ENCODE results near the gene PIK3R1. TPM values are rescaled to one million over a fixed set of nuclear protein-coding genes. Genes with fewer than 3 reads are reported as not detected.

The PIK3R1 gene
- total RNA-seq, 1 experiment from 2014 or later: 11.3 TPM

DNA sequence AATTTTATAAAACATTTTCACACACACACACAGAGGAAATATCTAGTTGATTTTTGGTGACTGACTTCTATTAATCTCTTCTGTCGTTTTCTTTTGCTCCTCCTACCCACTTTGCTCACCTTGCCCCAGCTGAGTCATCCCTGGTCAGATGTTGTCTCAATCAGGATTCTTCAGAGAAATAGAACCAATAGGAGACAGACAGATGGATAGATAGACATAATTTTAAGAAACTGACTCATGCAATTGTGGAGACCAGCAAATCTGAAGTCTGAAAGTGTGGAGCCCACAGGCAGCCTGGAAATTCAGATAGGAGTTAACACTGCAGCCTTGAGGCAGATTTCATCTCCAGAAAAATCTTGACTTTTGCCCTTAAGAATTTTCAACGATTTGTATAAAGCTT lies 37.0 kb upstream of the PIK3R1 start:
- no peak overlapping the region for H2AK5ac ChIP-seq (ENCODE audit: insufficient read length, low read length)

More for the DNA sequence above, 37.0 kb upstream of the PIK3R1 start:
- H3K27me3 ChIP-seq (ENCODE audit: insufficient read depth, low read length): no peaks in the 10 kb centered on the region
- Mint-ChIP-seq H3K9me3 (no peaks in the 10 kb centered on the region; a peak in 1 of 5 replicates), H3K36me3 (ENCODE audit: insufficient read depth in 1 of 3, low read depth in 3 of 3) (no peaks in the 10 kb centered on the region; a peak in 1 of 7 replicates), H3K27me3 (ENCODE audit: low read depth) (peaks cover 2% of the 10 kb centered on the region; the same call in 1 of the 2 replicates), H3K4me1 (peaks cover 3% of the 10 kb centered on the region in 2 experiments), H3K27ac (no peak overlapping the region), H3K4me3 (no peak overlapping the region)
- no peak overlapping the region for H4K8ac ChIP-seq (replicated peaks; ENCODE audit: insufficient read length, low read depth, low read length)
- H3K4me1 ChIP-seq (ENCODE audit: insufficient read depth, low read length): no peaks in the 10 kb centered on the region
- no peak overlapping the region for H3K27ac ChIP-seq (ENCODE audit: insufficient read length, low read depth, low read length)
- H3K9me3 ChIP-seq (ENCODE audit: control insufficient read depth, low read depth, low read length): no peaks in the 10 kb centered on the region
- no peak overlapping the region for H2BK12ac ChIP-seq (ENCODE audit: insufficient read length, low read depth, low read length)
- H3K79me1 ChIP-seq (ENCODE audit: insufficient read depth, low read depth, low read length, poor library complexity, severe bottlenecking): no peaks in the 10 kb centered on the region
- H3K79me2 ChIP-seq (ENCODE audit: insufficient read depth, low read length): no peaks in the 10 kb centered on the region
- no peak overlapping the region for H2BK120ac ChIP-seq (ENCODE audit: low read depth, low read length, poor library complexity, severe bottlenecking)
- no peak for DNase-seq
- H3T11ph ChIP-seq (ENCODE audit: low read length): no peak overlapping the region
- H3K14ac ChIP-seq (ENCODE audit: insufficient read depth, low read length): no peak overlapping the region
- H4K5ac ChIP-seq (ENCODE audit: insufficient read length, low read depth, low read length): no peak overlapping the region
- H3K4me2 ChIP-seq (ENCODE audit: insufficient read depth, insufficient read length, low read length): no peak overlapping the region
- no peak overlapping the region for H2AFZ ChIP-seq (ENCODE audit: low read length)
- no peaks in the 10 kb centered on the region for H3K23me2 ChIP-seq (ENCODE audit: insufficient read length, low read depth, low read length, poor library complexity, severe bottlenecking)
- no peaks in the 10 kb centered on the region for H4K20me1 ChIP-seq (ENCODE audit: control insufficient read depth, insufficient read depth, insufficient read length)
- no peak overlapping the region for H4K91ac ChIP-seq (ENCODE audit: insufficient read length, low read depth, low read length)
- no peak overlapping the region for H3K18ac ChIP-seq (ENCODE audit: insufficient read length, low read depth, low read length)
- no peak overlapping the region for H2BK5ac ChIP-seq (ENCODE audit: insufficient read length, low read length)
- H2BK20ac ChIP-seq (ENCODE audit: low read depth, low read length, poor library complexity, severe bottlenecking): no peak overlapping the region
- no peak overlapping the region for H3K56ac ChIP-seq (ENCODE audit: insufficient read length, low read depth, low read length)
- H3K23ac ChIP-seq (ENCODE audit: insufficient read length, low read depth, low read length): no peak overlapping the region
- H3K9ac ChIP-seq (ENCODE audit: extremely low read depth, insufficient read length, low read length): no peak overlapping the region
- TF ChIP-seq, protein P1, sequence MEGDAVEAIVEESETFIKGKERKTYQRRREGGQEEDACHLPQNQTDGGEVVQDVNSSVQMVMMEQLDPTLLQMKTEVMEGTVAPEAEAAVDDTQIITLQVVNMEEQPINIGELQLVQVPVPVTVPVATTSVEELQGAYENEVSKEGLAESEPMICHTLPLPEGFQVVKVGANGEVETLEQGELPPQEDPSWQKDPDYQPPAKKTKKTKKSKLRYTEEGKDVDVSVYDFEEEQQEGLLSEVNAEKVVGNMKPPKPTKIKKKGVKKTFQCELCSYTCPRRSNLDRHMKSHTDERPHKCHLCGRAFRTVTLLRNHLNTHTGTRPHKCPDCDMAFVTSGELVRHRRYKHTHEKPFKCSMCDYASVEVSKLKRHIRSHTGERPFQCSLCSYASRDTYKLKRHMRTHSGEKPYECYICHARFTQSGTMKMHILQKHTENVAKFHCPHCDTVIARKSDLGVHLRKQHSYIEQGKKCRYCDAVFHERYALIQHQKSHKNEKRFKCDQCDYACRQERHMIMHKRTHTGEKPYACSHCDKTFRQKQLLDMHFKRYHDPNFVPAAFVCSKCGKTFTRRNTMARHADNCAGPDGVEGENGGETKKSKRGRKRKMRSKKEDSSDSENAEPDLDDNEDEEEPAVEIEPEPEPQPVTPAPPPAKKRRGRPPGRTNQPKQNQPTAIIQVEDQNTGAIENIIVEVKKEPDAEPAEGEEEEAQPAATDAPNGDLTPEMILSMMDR (conservative IDR thresholded peaks at IDR 0.05): no peak
- no peak overlapping the region for H3K4ac ChIP-seq (ENCODE audit: low read depth, low read length)
- no CpG with 5 or more reads among the region's 2 CpGs for WGBS (ENCODE audit: extremely low coverage, insufficient read length, low lambda C conversion rate)
- no peak overlapping the region for H2BK15ac ChIP-seq (ENCODE audit: low read depth, low read length)

Data from H9 (cell line).